ENCODE measurements around the gene ESRRA.

DNA sequence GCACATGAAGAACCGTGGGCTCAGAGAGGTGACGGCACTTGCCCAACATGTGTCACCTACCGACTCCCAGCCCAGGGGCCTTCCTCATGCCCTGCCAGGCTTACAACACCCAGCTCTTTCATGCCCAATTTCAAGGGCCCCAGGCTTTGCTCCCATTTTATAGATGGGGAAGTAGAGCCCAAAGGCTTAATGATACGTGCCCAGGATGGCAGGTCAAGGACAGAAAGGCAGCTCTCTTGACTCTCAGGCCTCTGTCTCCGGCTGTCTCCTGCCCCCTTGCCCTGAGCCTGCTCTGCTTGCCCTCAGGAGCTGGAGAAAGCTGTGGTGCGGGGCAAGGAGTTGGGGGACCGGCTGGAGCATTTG, 43.7 kb downstream of the ESRRA start:
- TF ChIP-seq, protein P1, sequence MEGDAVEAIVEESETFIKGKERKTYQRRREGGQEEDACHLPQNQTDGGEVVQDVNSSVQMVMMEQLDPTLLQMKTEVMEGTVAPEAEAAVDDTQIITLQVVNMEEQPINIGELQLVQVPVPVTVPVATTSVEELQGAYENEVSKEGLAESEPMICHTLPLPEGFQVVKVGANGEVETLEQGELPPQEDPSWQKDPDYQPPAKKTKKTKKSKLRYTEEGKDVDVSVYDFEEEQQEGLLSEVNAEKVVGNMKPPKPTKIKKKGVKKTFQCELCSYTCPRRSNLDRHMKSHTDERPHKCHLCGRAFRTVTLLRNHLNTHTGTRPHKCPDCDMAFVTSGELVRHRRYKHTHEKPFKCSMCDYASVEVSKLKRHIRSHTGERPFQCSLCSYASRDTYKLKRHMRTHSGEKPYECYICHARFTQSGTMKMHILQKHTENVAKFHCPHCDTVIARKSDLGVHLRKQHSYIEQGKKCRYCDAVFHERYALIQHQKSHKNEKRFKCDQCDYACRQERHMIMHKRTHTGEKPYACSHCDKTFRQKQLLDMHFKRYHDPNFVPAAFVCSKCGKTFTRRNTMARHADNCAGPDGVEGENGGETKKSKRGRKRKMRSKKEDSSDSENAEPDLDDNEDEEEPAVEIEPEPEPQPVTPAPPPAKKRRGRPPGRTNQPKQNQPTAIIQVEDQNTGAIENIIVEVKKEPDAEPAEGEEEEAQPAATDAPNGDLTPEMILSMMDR (optimal IDR thresholded peaks at IDR 0.05 in 1 of 3, IDR thresholded peaks at IDR 0.05 in 1 of 3, conservative IDR thresholded peaks at IDR 0.05 in 1 of 3; ENCODE audit: extremely low read depth in 1 of 3, insufficient read depth in 2 of 3, low read length in 3 of 3): no peak
- no peak for TF ChIP-seq EZH2 (IDR thresholded peaks at IDR 0.05; ENCODE audit: low read length)
